SJCRH30 (cell line): ENCODE results near the gene ENPP1. TPM values are rescaled to one million over a fixed set of nuclear protein-coding genes. Genes with fewer than 3 reads are reported as not detected.

Experiments
- DNase-seq, 2 experiments: peaks; one replicate each; pipeline ENCODE4 v3.0.0-alpha.2; 2015 to 2020
- H3K27ac ChIP-seq: fragments of 250-450 bp; sonication (Bioruptor Pico); 2 replicates; pipeline ENCODE4 v1.5.1; 2020; ENCODE audit warnings: mild to moderate bottlenecking, moderate library complexity
- H3K27me3 ChIP-seq: fragments of 250-450 bp; sonication (Bioruptor Pico); 2 replicates; pipeline ENCODE4 v1.5.1; 2020; ENCODE audit warnings: mild to moderate bottlenecking, moderate library complexity
- H3K36me3 ChIP-seq: fragments of 250-450 bp; sonication (Bioruptor Pico); 2 replicates; pipeline ENCODE4 v1.5.1; 2020; ENCODE audit warnings: mild to moderate bottlenecking, moderate library complexity
- H3K4me1 ChIP-seq: fragments of 250-450 bp; sonication (Bioruptor Pico); 2 replicates; pipeline ENCODE4 v1.5.1; 2020; ENCODE audit warnings: mild to moderate bottlenecking, moderate library complexity
- H3K4me3 ChIP-seq: fragments of 250-450 bp; sonication (Bioruptor Pico); 2 replicates; pipeline ENCODE4 v1.5.1; 2020; ENCODE audit warnings: mild to moderate bottlenecking, moderate library complexity
- H3K9me3 ChIP-seq: fragments of 250-450 bp; sonication (Bioruptor Pico); replicated peaks from 2 replicates; pipeline ENCODE4 v1.5.1; 2020; ENCODE audit warnings: mild to moderate bottlenecking, moderate library complexity
- total RNA-seq: library from RNA; depleted of rRNA; stranded (reverse); fragments of >200 nt; shearing (Covaris generic); gene quantifications from 2 replicates; pipeline ENCODE4 v1.2.3, GENCODE V29; 2014; rRNA removed

Gene ENPP1
- total RNA-seq, 1 experiment from 2014 or later, result 34.0 TPM

- Histone ChIP-seq H3K27ac (peak overlapping the region; percentile 6; the same call in 1 of the 2 replicates), H3K9me3 (no peaks in the 10 kb centered on the region), H3K4me3 (no peak overlapping the region), H3K4me1 (peaks cover 15% of the 10 kb centered on the region), H3K27me3 (no peaks in the 10 kb centered on the region), H3K36me3 (no peaks in the 10 kb centered on the region)
- peak; percentile 84 to 86 for DNase-seq
Observed at GRCh38 chr6:131937703-131938631, 130.1 kb downstream of the ENPP1 start.

Other genes starting within 250 kb of the ENPP1 start
- not detected in 2 replicates for gene ARG1, start 234.8 kb upstream of the ENPP1 start, total RNA-seq
- gene MED23, start 179.8 kb upstream of the ENPP1 start, total RNA-seq, result 30.2 and 35.2 TPM in 2 replicates
- 0.05 and 1.1 TPM in 2 replicates for gene ENPP3, start 170.7 kb upstream of the ENPP1 start, total RNA-seq
- not detected in 2 replicates for gene OR2A4, start 106.6 kb upstream of the ENPP1 start, total RNA-seq
- gene CTAGE9, start 97.0 kb upstream of the ENPP1 start, total RNA-seq, result not detected in 2 replicates
- gene CCN2, start 143.4 kb downstream of the ENPP1 start, total RNA-seq, result 2.3 TPM in 2 replicates